IMR-90 (cell line): ENCODE measurements around the gene SLC10A3. TPM values are rescaled to one million over a fixed set of nuclear protein-coding genes. Genes with fewer than 3 reads are reported as not detected.

Source experiments
- ATAC-seq: fragments of 200-7000 bp; cut with Tn5 transposase; 2 replicates; pipeline ENCODE4 v1.9.1; 2020; ENCODE audit warnings: low read depth, mild to moderate bottlenecking, moderate library complexity
- BruUV-seq: library from RNA; stranded (reverse); fragments of 400-500 nt; replicated peaks from 2 replicates; lab custom pipeline; 2021; lab: Mats Ljungman, UMichigan
- CTCF ChIA-PET: fragments of 300-600 bp; formaldehyde crosslinking; extraction: SDS; loops from one replicate; lab custom pipeline; 2021; ENCODE audit warnings: antibody characterized with exemption; lab: Yijun Ruan, JAX
- POLR2A ChIA-PET: fragments of 300-600 bp; sonication (Branson Sonifier 250); formaldehyde crosslinking; loops from one replicate; lab custom pipeline; 2022; ENCODE audit warnings: antibody characterized with exemption; ENCODE audit not compliant: unreplicated experiment; lab: Charles Lee
- DNase-seq: peaks from one replicate; pipeline ENCODE4 v3.0.0; 2013
- H2AFZ ChIP-seq: replicated peaks from 2 replicates; pipeline ENCODE3; 2013; ENCODE audit warnings: low read length, mild to moderate bottlenecking; ENCODE audit not compliant: poor library complexity
- H2AK5ac ChIP-seq: 2 replicates; pipeline ENCODE4 v1.6.1; 2013; ENCODE audit warnings: low read depth, low read length, inconsistent platforms
- H2AK9ac ChIP-seq: replicated peaks from 2 replicates; pipeline ENCODE3; 2013; ENCODE audit warnings: mild to moderate bottlenecking, low read depth, low read length, moderate library complexity; ENCODE audit not compliant: poor library complexity
- H2BK120ac ChIP-seq: 2 replicates; pipeline ENCODE4 v1.6.1; 2013; ENCODE audit warnings: low read depth, low read length, inconsistent platforms
- H2BK15ac ChIP-seq: 3 replicates; pipeline ENCODE4 v1.6.1; 2013; ENCODE audit warnings: low read depth, low read length, inconsistent platforms
- H2BK20ac ChIP-seq: 2 replicates; pipeline ENCODE4 v1.6.1; 2013; ENCODE audit warnings: low read depth, mild to moderate bottlenecking, inconsistent platforms, low read length, moderate library complexity
- H2BK5ac ChIP-seq: 2 replicates; pipeline ENCODE4 v1.6.1; 2013; ENCODE audit warnings: mild to moderate bottlenecking, low read depth, low read length, inconsistent platforms; ENCODE audit not compliant: poor library complexity, severe bottlenecking
- H3K14ac ChIP-seq: replicated peaks from 2 replicates; pipeline ENCODE4 v1.6.1; 2013; ENCODE audit warnings: low read depth, low read length, inconsistent platforms
- H3K18ac ChIP-seq: 2 replicates; pipeline ENCODE4 v1.6.1; 2013; ENCODE audit warnings: low read depth, low read length, control low read depth
- H3K23ac ChIP-seq: 2 replicates; pipeline ENCODE4 v1.6.1; 2013; ENCODE audit warnings: low read depth, low read length, inconsistent platforms
- H3K27ac ChIP-seq: 2 replicates; pipeline ENCODE4 v1.5.1; 2013; ENCODE audit warnings: mild to moderate bottlenecking, control low read depth, low read length; ENCODE audit not compliant: insufficient read depth
- H3K27me3 ChIP-seq: 2 replicates; pipeline ENCODE4 v1.6.1; 2013; ENCODE audit warnings: low read length; ENCODE audit not compliant: control insufficient read depth, insufficient read depth
- H3K36me3 ChIP-seq: 2 replicates; pipeline ENCODE4 v1.6.1; 2013; ENCODE audit warnings: low read length, mixed read lengths; ENCODE audit not compliant: control insufficient read depth, insufficient read depth
- H3K4ac ChIP-seq: 2 replicates; pipeline ENCODE4 v1.6.1; 2013; ENCODE audit warnings: low read depth, low read length, inconsistent platforms
- H3K4me1 ChIP-seq: 2 replicates; pipeline ENCODE4 v1.6.1; 2013; ENCODE audit warnings: low read length, mixed read lengths; ENCODE audit not compliant: control insufficient read depth, insufficient read depth
- H3K4me2 ChIP-seq: 2 replicates; pipeline ENCODE4 v1.6.1; 2013; ENCODE audit warnings: low read depth, mild to moderate bottlenecking, control low read depth, low read length, moderate library complexity
- H3K4me3 ChIP-seq: 2 replicates; pipeline ENCODE4 v1.5.1; 2013; ENCODE audit warnings: low read depth, mild to moderate bottlenecking, control low read depth, low read length, moderate library complexity; ENCODE audit not compliant: insufficient read depth
- H3K56ac ChIP-seq: 2 replicates; pipeline ENCODE4 v1.6.1; 2013; ENCODE audit warnings: low read length, inconsistent platforms; ENCODE audit not compliant: insufficient read depth; ENCODE audit errors: extremely low read depth
- H3K79me1 ChIP-seq, 2 experiments: 2 replicates each; pipeline ENCODE4 v1.6.1; 2013; ENCODE audit warnings: low read length in 2 of 2, inconsistent platforms in 1 of 2, low read depth in 1 of 2
- H3K9ac ChIP-seq: 2 replicates; pipeline ENCODE4 v1.6.1; 2013; ENCODE audit warnings: low read depth, low read length, control low read depth
- H3K9me1 ChIP-seq: 2 replicates; pipeline ENCODE4 v1.6.1; 2013; ENCODE audit warnings: low read length, inconsistent platforms; ENCODE audit not compliant: insufficient read depth
- H3K9me3 ChIP-seq: 2 replicates; pipeline ENCODE4 v1.6.1; 2013; ENCODE audit warnings: low read length; ENCODE audit not compliant: control insufficient read depth, insufficient read depth
- H4K20me1 ChIP-seq: 2 replicates; pipeline ENCODE4 v1.6.1; 2013; ENCODE audit warnings: low read length, inconsistent platforms; ENCODE audit not compliant: insufficient read depth
- H4K5ac ChIP-seq: 2 replicates; pipeline ENCODE4 v1.6.1; 2013; ENCODE audit warnings: mild to moderate bottlenecking, low read depth, low read length, control low read depth
- H4K8ac ChIP-seq, 2 experiments: 2 replicates each; pipeline ENCODE4 v1.6.1; 2013; ENCODE audit warnings: low read depth in 2 of 2, low read length in 2 of 2, control low read depth in 1 of 2, inconsistent platforms in 1 of 2
- H4K91ac ChIP-seq: 2 replicates; pipeline ENCODE4 v1.6.1; 2013; ENCODE audit warnings: low read depth, low read length, inconsistent platforms; ENCODE audit not compliant: insufficient read depth
- CEBPB ChIP-seq: IDR thresholded peaks from 2 replicates; pipeline ENCODE4 v1.6.1; 2012; ENCODE audit warnings: low read depth, low read length, improper control_type of control experiment
- FOS ChIP-seq: fragments of 150-350 bp; IDR thresholded peaks from 2 replicates; pipeline ENCODE4 v1.6.1; 2016; ENCODE audit warnings: low read depth, low read length
- MAZ ChIP-seq: IDR thresholded peaks from 2 replicates; pipeline ENCODE4 v1.6.1; 2012; ENCODE audit warnings: low read depth, mild to moderate bottlenecking, low read length, improper control_type of control experiment, moderate library complexity, borderline replicate concordance
- NFE2L2 ChIP-seq: fragments of 150-350 bp; IDR thresholded peaks from 2 replicates; pipeline ENCODE4 v1.6.1; 2016; ENCODE audit warnings: low read depth, mild to moderate bottlenecking, low read length
- RAD21 ChIP-seq: IDR thresholded peaks from 2 replicates; pipeline ENCODE4 v1.6.1; 2012; ENCODE audit warnings: low read length, improper control_type of control experiment
- USF2 ChIP-seq: fragments of 150-350 bp; IDR thresholded peaks from 2 replicates; pipeline ENCODE4 v1.6.1; 2017; ENCODE audit warnings: mild to moderate bottlenecking, antibody characterized with exemption, low read length, low read depth
- WGBS, 2 experiments: methylation state at CpG; one replicate each; pipeline versions ENCODE4 v1.1.5 to v1.1.7; 2013; ENCODE audit warnings: missing lambda C conversion rate in 2 of 2; ENCODE audit not compliant: insufficient read length in 1 of 2; ENCODE audit errors: extremely low coverage in 2 of 2; 5-methylcytosine and 5-hydroxymethylcytosine counted together
- dilution Hi-C: fragments of 300-500 bp; cut with HindIII; formaldehyde crosslinking; loops from one replicate; pipeline ENCODE4 v1.14.3; 2018; ENCODE audit warnings: low sequenced_read_pairs; ENCODE audit not compliant: unreplicated experiment
- in situ Hi-C: fragments of 300-500 bp; cut with MboI; formaldehyde crosslinking; loops from 3 replicates; pipeline ENCODE4 v1.14.3; 2019; ENCODE audit warnings: low sequenced_read_pairs, inconsistent platforms, mixed read lengths
- intact Hi-C: fragments of 100-400 bp; cut with micrococcal nuclease; formaldehyde crosslinking; loops from 2 replicates; pipeline ENCODE4 v1.10.0; 2022
- polyA plus RNA-seq, 3 experiments: library from polyadenylated mRNA; depleted of rRNA; stranded (reverse); fragments of >200 nt; gene quantifications; 2 replicates each; pipeline ENCODE4 v1.2.3, GENCODE V29; 2012; ENCODE audit warnings: low replicate concordance in 1 of 3
- total RNA-seq: library from RNA; depleted of rRNA; stranded (reverse); fragments of >200 nt; gene quantifications from 2 replicates; pipeline ENCODE4 v1.2.3, GENCODE V29; 2012
- TF ChIP-seq, protein P1 (sequence below): fragments of 150-350 bp; IDR thresholded peaks from 2 replicates; pipeline ENCODE4 v1.6.1; 2016; ENCODE audit warnings: low read depth, mild to moderate bottlenecking, low read length, moderate library complexity, borderline replicate concordance

SLC10A3 gene
- total and polyA plus RNA-seq, 2 of the 4 experiments (the other 2 are of a cell fraction), result 15.2 to 24.6 TPM

DNA sequence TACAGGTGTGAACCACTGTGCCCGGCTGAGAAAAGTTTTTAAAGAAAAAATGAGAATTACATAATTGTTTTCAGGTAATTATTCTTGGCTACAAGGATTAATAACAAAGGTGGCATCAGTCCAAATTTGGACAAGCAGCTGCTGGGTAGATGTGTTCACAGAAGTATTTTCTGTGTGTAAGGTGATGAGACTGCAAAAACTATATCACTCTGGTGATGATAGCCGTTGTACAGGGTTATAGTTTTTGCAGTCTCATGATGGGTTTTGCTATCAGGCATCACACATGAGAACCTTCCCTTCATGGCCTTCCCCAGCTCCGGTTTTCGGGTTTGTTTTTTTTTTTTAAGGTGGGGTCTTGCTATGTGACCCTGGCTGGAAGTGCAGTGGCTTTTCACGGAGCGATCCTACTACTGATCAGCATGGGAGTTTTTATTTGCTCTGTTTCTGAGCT, 5.1 kb upstream of the SLC10A3 start:
- Histone ChIP-seq H3K18ac (no peak overlapping the region), H3K4me1 (no peaks in the 10 kb centered on the region), H3K27me3 (no peaks in the 10 kb centered on the region), H4K5ac (no peak overlapping the region), H2AFZ (no peak overlapping the region), H2AK5ac (no peak overlapping the region), H3K27ac (no peak overlapping the region), H3K56ac (no peak overlapping the region), H3K4me2 (no peak overlapping the region), H3K9me3 (no peaks in the 10 kb centered on the region), H3K36me3 (no peaks in the 10 kb centered on the region), H3K4me3 (no peak overlapping the region), H4K20me1 (no peaks in the 10 kb centered on the region), H3K79me1 (no peaks in the 10 kb centered on the region), H3K14ac (no peak overlapping the region), H2AK9ac (no peak overlapping the region), H2BK15ac (no peak overlapping the region), H3K9me1 (no peaks in the 10 kb centered on the region), H3K23ac (no peak overlapping the region), H3K4ac (no peak overlapping the region), H4K91ac (no peak overlapping the region), H2BK5ac (no peak overlapping the region), H2BK120ac (no peak overlapping the region), H3K9ac (no peak overlapping the region), H4K8ac (no peak overlapping the region), H2BK20ac (no peak overlapping the region)
- POLR2A ChIA-PET, result no interaction called here
- ATAC-seq (no peak), DNase-seq (no peak)
- WGBS, 2 experiments, result no CpG with 5 or more reads among the region's 6 CpGs
- intact Hi-C loops, result no loop called here
- dilution Hi-C loops, result no loop called here
- no TSS peak for BruUV-seq
- in situ Hi-C loops, result no loop called here
- CTCF ChIA-PET, result no interaction called here
- TF ChIP-seq MAZ (no peak), FOS (no peak), USF2 (no peak), RAD21 (no peak), CEBPB (no peak), NFE2L2 (no peak)
- TF ChIP-seq, protein P1, sequence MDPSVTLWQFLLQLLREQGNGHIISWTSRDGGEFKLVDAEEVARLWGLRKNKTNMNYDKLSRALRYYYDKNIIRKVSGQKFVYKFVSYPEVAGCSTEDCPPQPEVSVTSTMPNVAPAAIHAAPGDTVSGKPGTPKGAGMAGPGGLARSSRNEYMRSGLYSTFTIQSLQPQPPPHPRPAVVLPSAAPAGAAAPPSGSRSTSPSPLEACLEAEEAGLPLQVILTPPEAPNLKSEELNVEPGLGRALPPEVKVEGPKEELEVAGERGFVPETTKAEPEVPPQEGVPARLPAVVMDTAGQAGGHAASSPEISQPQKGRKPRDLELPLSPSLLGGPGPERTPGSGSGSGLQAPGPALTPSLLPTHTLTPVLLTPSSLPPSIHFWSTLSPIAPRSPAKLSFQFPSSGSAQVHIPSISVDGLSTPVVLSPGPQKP, result no peak
